Uterus (tissue), 2 donors: ENCODE measurements around the gene RUNX1.

Experiments
- POLR2A ChIP-seq, 2 donors: fragments of 450-650 bp; IDR thresholded peaks; one replicate each; pipeline ENCODE4 v1.6.1; 2016; ENCODE audit warnings: antibody characterized with exemption in 2 of 2, mild to moderate bottlenecking in 1 of 2, moderate library complexity in 1 of 2
- TF ChIP-seq, protein P1 (sequence below), 4 experiments: fragments of 200-600 bp in 2 of 4; fragments of 450-650 bp in 2 of 4; sonication (generic) in 2 of 4; IDR thresholded peaks; one replicate each; pipeline ENCODE4 v1.5.1; 2016 to 2019; ENCODE audit warnings: antibody characterized with exemption in 4 of 4, mild to moderate bottlenecking in 2 of 4, moderate library complexity in 1 of 4

- no peak for TF ChIP-seq POLR2A (IDR thresholded peaks at IDR 0.05)
- TF ChIP-seq, protein P1, sequence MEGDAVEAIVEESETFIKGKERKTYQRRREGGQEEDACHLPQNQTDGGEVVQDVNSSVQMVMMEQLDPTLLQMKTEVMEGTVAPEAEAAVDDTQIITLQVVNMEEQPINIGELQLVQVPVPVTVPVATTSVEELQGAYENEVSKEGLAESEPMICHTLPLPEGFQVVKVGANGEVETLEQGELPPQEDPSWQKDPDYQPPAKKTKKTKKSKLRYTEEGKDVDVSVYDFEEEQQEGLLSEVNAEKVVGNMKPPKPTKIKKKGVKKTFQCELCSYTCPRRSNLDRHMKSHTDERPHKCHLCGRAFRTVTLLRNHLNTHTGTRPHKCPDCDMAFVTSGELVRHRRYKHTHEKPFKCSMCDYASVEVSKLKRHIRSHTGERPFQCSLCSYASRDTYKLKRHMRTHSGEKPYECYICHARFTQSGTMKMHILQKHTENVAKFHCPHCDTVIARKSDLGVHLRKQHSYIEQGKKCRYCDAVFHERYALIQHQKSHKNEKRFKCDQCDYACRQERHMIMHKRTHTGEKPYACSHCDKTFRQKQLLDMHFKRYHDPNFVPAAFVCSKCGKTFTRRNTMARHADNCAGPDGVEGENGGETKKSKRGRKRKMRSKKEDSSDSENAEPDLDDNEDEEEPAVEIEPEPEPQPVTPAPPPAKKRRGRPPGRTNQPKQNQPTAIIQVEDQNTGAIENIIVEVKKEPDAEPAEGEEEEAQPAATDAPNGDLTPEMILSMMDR (IDR thresholded peaks at IDR 0.05): no peak
Measured at GRCh38 chr21:34956416-34957316, 92.4 kb downstream of the RUNX1 start.
